Measurements from ENCODE around the gene ASTN1.

ASTN1 gene

GRCh38 chr1:177164380-177165068 lies at the start of gene ASTN1:
ASTN1 (minus strand) TSS chr1:177164712; CDS start chr1:177164676, 36 bp downstream.
- in situ Hi-C loops (cut with MboI; ENCODE audit: low sequenced_read_pairs): no loop called here

GRCh38 chr1:177211231-177211630 lies 46.7 kb upstream of the ASTN1 start:
- in situ Hi-C loops (cut with MboI; ENCODE audit: low sequenced_read_pairs): no loop called here

- in situ Hi-C loops (cut with MboI; ENCODE audit: low sequenced_read_pairs): no loop called here
Measured at GRCh38 chr1:177210071-177210470, 45.6 kb upstream of the ASTN1 start.

- in situ Hi-C loops (cut with MboI; ENCODE audit: low sequenced_read_pairs): no loop called here
Measured at GRCh38 chr1:177209357-177209756, 44.8 kb upstream of the ASTN1 start.

- in situ Hi-C loops (cut with MboI; ENCODE audit: low sequenced_read_pairs): no loop called here
Measured at GRCh38 chr1:177208920-177209319, 44.4 kb upstream of the ASTN1 start.

GRCh38 chr1:177206831-177207355 lies 42.4 kb upstream of the ASTN1 start:
- in situ Hi-C loops (cut with MboI; ENCODE audit: low sequenced_read_pairs): no loop called here

GRCh38 chr1:177200290-177200689 lies 35.8 kb upstream of the ASTN1 start:
- in situ Hi-C loops (cut with MboI; ENCODE audit: low sequenced_read_pairs): no loop called here

GRCh38 chr1:177198243-177198642 lies 33.7 kb upstream of the ASTN1 start:
- in situ Hi-C loops (cut with MboI; ENCODE audit: low sequenced_read_pairs): no loop called here

- in situ Hi-C loops (cut with MboI; ENCODE audit: low sequenced_read_pairs): no loop called here
Measured at GRCh38 chr1:177190308-177190970, 25.9 kb upstream of the ASTN1 start.

GRCh38 chr1:177186639-177187038 lies 22.1 kb upstream of the ASTN1 start:
- in situ Hi-C loops (cut with MboI; ENCODE audit: low sequenced_read_pairs): no loop called here

GRCh38 chr1:177185209-177185608 lies 20.7 kb upstream of the ASTN1 start:
- in situ Hi-C loops (cut with MboI; ENCODE audit: low sequenced_read_pairs): no loop called here

- in situ Hi-C loops (cut with MboI; ENCODE audit: low sequenced_read_pairs): no loop called here
Measured at GRCh38 chr1:177183836-177184235, 19.3 kb upstream of the ASTN1 start.

- in situ Hi-C loops (cut with MboI; ENCODE audit: low sequenced_read_pairs): no loop called here
Measured at GRCh38 chr1:177181631-177182291, 17.2 kb upstream of the ASTN1 start.

- in situ Hi-C loops (cut with MboI; ENCODE audit: low sequenced_read_pairs): no loop called here
Measured at GRCh38 chr1:177181280-177181630, 16.7 kb upstream of the ASTN1 start.

GRCh38 chr1:177174921-177175634 lies 10.6 kb upstream of the ASTN1 start:
- in situ Hi-C loops (cut with MboI; ENCODE audit: low sequenced_read_pairs): no loop called here

- in situ Hi-C loops (cut with MboI; ENCODE audit: low sequenced_read_pairs): no loop called here
Measured at GRCh38 chr1:177173976-177174375, 9.5 kb upstream of the ASTN1 start.

GRCh38 chr1:177172866-177173265 lies 8.4 kb upstream of the ASTN1 start:
- in situ Hi-C loops (cut with MboI; ENCODE audit: low sequenced_read_pairs): no loop called here

GRCh38 chr1:177172272-177172671 lies 7.8 kb upstream of the ASTN1 start:
- in situ Hi-C loops (cut with MboI; ENCODE audit: low sequenced_read_pairs): no loop called here

- in situ Hi-C loops (cut with MboI; ENCODE audit: low sequenced_read_pairs): no loop called here
Measured at GRCh38 chr1:177171536-177172123, 7.1 kb upstream of the ASTN1 start.

- in situ Hi-C loops (cut with MboI; ENCODE audit: low sequenced_read_pairs): no loop called here
Measured at GRCh38 chr1:177170756-177171535, 6.4 kb upstream of the ASTN1 start, which contains the start of gene BRINP2. BRINP2 (plus strand) TSS chr1:177170958; CDS start chr1:177229877, 58,919 bp downstream.
